CD14-positive monocyte (primary cell): ENCODE measurements around the gene FRAS1. TPM values are rescaled to one million over a fixed set of nuclear protein-coding genes. Genes with fewer than 3 reads are reported as not detected.

ENCODE experiments used
- DNase-seq, 3 donors: peaks; one replicate each; pipeline ENCODE4 v3.0.0-alpha.2; 2011 to 2022
- H2AFZ ChIP-seq: 2 replicates; pipeline ENCODE4 v1.6.0; 2012; ENCODE audit warnings: mild to moderate bottlenecking, low read depth, low read length, inconsistent platforms; ENCODE audit not compliant: insufficient read depth, poor library complexity, severe bottlenecking
- H3K27ac ChIP-seq, 2 donors: 1 replicate in 1 of 2; 2 replicates in 1 of 2; pipeline ENCODE4 v1.5.1; 2012 to 2013; ENCODE audit warnings: low read length in 2 of 2, control low read depth in 1 of 2, inconsistent platforms in 1 of 2, low read depth in 1 of 2, mild to moderate bottlenecking in 1 of 2
- H3K27me3 ChIP-seq, 2 donors: one replicate each; pipeline versions ENCODE4 v1.6.0 to v1.6.1; 2011 to 2013; ENCODE audit warnings: low read length in 2 of 2; ENCODE audit not compliant: control insufficient read depth in 2 of 2, insufficient read depth in 2 of 2
- H3K36me3 ChIP-seq, 2 donors: replicated peaks in 1 of 2; 1 replicate in 1 of 2; 2 replicates in 1 of 2; pipeline versions ENCODE4 v1.5.1 to v1.6.1; 2012 to 2013; ENCODE audit warnings: low read length in 2 of 2, control low read depth in 1 of 2, inconsistent platforms in 1 of 2, mild to moderate bottlenecking in 1 of 2; ENCODE audit not compliant: insufficient read depth in 2 of 2, control insufficient read depth in 1 of 2
- H3K4me1 ChIP-seq, 2 donors: 1 replicate in 1 of 2; 2 replicates in 1 of 2; pipeline versions ENCODE4 v1.5.1 to v1.6.1; 2012 to 2013; ENCODE audit warnings: low read length in 2 of 2, control low read depth in 1 of 2, inconsistent platforms in 1 of 2, mild to moderate bottlenecking in 1 of 2, moderate library complexity in 1 of 2; ENCODE audit not compliant: insufficient read depth in 2 of 2, control insufficient read depth in 1 of 2
- H3K4me2 ChIP-seq: replicated peaks from 2 replicates; pipeline ENCODE3; 2012; ENCODE audit warnings: low read length, moderate library complexity, mild to moderate bottlenecking; ENCODE audit not compliant: poor library complexity, severe bottlenecking; ENCODE audit errors: extremely low read depth
- H3K4me3 ChIP-seq, 3 experiments: fragments of 200-600 bp in 1 of 3; sonication (generic) in 1 of 3; replicated peaks in 1 of 3; 1 replicate in 2 of 3; 2 replicates in 1 of 3; pipeline ENCODE4 v1.5.1; 2011 to 2013; ENCODE audit warnings: low read length in 3 of 3, mild to moderate bottlenecking in 3 of 3, control low read depth in 2 of 3, low read depth in 2 of 3, inconsistent platforms in 1 of 3, moderate library complexity in 1 of 3
- H3K79me2 ChIP-seq: 2 replicates; pipeline ENCODE4 v1.6.0; 2012; ENCODE audit warnings: mild to moderate bottlenecking, control low read depth, inconsistent platforms, low read length, moderate library complexity; ENCODE audit not compliant: insufficient read depth
- H3K9ac ChIP-seq: 2 replicates; pipeline ENCODE4 v1.6.0; 2017; ENCODE audit warnings: low read length, mild to moderate bottlenecking; ENCODE audit not compliant: insufficient read depth, poor library complexity, severe bottlenecking
- H3K9me3 ChIP-seq, 2 donors: replicated peaks in 1 of 2; 1 replicate in 1 of 2; 2 replicates in 1 of 2; pipeline versions ENCODE4 v1.5.1 to v1.6.1; 2012 to 2013; ENCODE audit warnings: low read length in 2 of 2, control low read depth in 1 of 2; ENCODE audit not compliant: control insufficient read depth in 1 of 2, insufficient read depth in 1 of 2
- H4K20me1 ChIP-seq: 2 replicates; pipeline ENCODE4 v1.6.0; 2012; ENCODE audit warnings: mild to moderate bottlenecking, low read length, control low read depth, moderate library complexity; ENCODE audit not compliant: insufficient read depth
- H3K27ac Mint-ChIP-seq, 7 donors: one replicate each; pipeline ENCODE4 v1.8.0; 2020; ENCODE audit warnings: mild to moderate bottlenecking in 7 of 7, mixed read lengths in 7 of 7, moderate library complexity in 6 of 7, inconsistent platforms in 2 of 7
- H3K27me3 Mint-ChIP-seq, 3 donors: one replicate each; pipeline ENCODE4 v1.8.0; 2021 to 2022; ENCODE audit warnings: low read depth in 3 of 3, mild to moderate bottlenecking in 3 of 3, mixed read lengths in 3 of 3, moderate library complexity in 3 of 3, inconsistent platforms in 1 of 3
- H3K36me3 Mint-ChIP-seq, 2 donors: one replicate each; pipeline ENCODE4 v1.8.0; 2020; ENCODE audit warnings: mixed read lengths in 2 of 2, inconsistent platforms in 1 of 2, mild to moderate bottlenecking in 1 of 2
- H3K4me1 Mint-ChIP-seq: one replicate; pipeline ENCODE4 v1.8.0; 2020; ENCODE audit warnings: mild to moderate bottlenecking, mixed read lengths
- H3K4me3 Mint-ChIP-seq, 2 donors: one replicate each; pipeline ENCODE4 v1.8.0; 2020; ENCODE audit warnings: mild to moderate bottlenecking in 2 of 2, mixed read lengths in 2 of 2, moderate library complexity in 1 of 2
- H3K9me3 Mint-ChIP-seq, 7 donors: one replicate each; pipeline ENCODE4 v1.8.0; 2020 to 2022; ENCODE audit warnings: mixed read lengths in 7 of 7, mild to moderate bottlenecking in 6 of 7, moderate library complexity in 6 of 7, inconsistent platforms in 2 of 7
- CTCF ChIP-seq: fragments of 200-600 bp; IDR thresholded peaks from one replicate; pipeline ENCODE4 v1.8.0; 2022; ENCODE audit warnings: antibody characterized with exemption, mild to moderate bottlenecking
- WGBS: methylation state at CpG from one replicate; pipeline ENCODE4 v1.1.5; 2013; ENCODE audit warnings: missing lambda C conversion rate; ENCODE audit not compliant: insufficient coverage; 5-methylcytosine and 5-hydroxymethylcytosine counted together
- intact Hi-C, 2 donors: fragments of 100-400 bp; cut with micrococcal nuclease; formaldehyde crosslinking; loops; one replicate each; pipeline versions ENCODE4 v1.15.0 to v1.15.1; 2023
- polyA plus RNA-seq, 3 donors: library from polyadenylated mRNA; depleted of rRNA in 1 of 3; unstranded in 2 of 3; stranded (reverse) in 1 of 3; fragments of 300-500 nt in 2 of 3; fragments of >200 nt in 1 of 3; fragmentation: Illumina TruSeq in 2 of 3; gene quantifications; 1 replicate in 2 of 3; 2 replicates in 1 of 3; pipeline ENCODE4 v1.2.3, GENCODE V29; 2012 to 2021

Gene FRAS1
- polyA plus RNA-seq, 3 donors = not detected

- H3K36me3 Mint-ChIP-seq = no peaks in the 10 kb centered on the region
- 90% methylated on average over 2 of the region's 4 CpGs for WGBS
- H3K4me2 ChIP-seq = no peak overlapping the region
- no peak overlapping the region for H3K4me3 Mint-ChIP-seq
- intact Hi-C loops = no loop called here
- no peaks in the 10 kb centered on the region for H3K4me1 Mint-ChIP-seq
- no peak for TF ChIP-seq CTCF
- no peak overlapping the region for H3K9ac ChIP-seq
- no peak overlapping the region for H3K4me3 ChIP-seq
- H3K9me3 Mint-ChIP-seq = peaks cover 0 to 1% (median 0%) of the 10 kb centered on the region in 7 donors
- no peaks in the 10 kb centered on the region for H3K36me3 ChIP-seq
- no peaks in the 10 kb centered on the region for H3K4me1 ChIP-seq
- H3K27ac ChIP-seq = no peak overlapping the region
- H3K9me3 ChIP-seq = no peaks in the 10 kb centered on the region
- no peak for DNase-seq
- H4K20me1 ChIP-seq = no peaks in the 10 kb centered on the region
- no peaks in the 10 kb centered on the region for H3K79me2 ChIP-seq
- no peak overlapping the region for H2AFZ ChIP-seq
- no peaks in the 10 kb centered on the region for H3K27me3 ChIP-seq
- H3K27me3 Mint-ChIP-seq = peaks cover 0 to 2% (median 2%) of the 10 kb centered on the region in 3 donors
- no peak overlapping the region for H3K27ac Mint-ChIP-seq
Observed at GRCh38 chr4:78562687-78563086, 505.6 kb downstream of the FRAS1 start.

GRCh38 chr4:78565971-78566372 lies 508.8 kb downstream of the FRAS1 start:
- no peak overlapping the region for H3K4me2 ChIP-seq
- H3K27ac Mint-ChIP-seq = no peak overlapping the region
- H3K9me3 Mint-ChIP-seq = peaks cover 0 to 1% (median 0%) of the 10 kb centered on the region in 7 donors
- no peak for DNase-seq
- H3K27ac ChIP-seq = no peak overlapping the region
- H3K4me1 Mint-ChIP-seq = no peaks in the 10 kb centered on the region
- peaks cover 0 to 2% (median 2%) of the 10 kb centered on the region in 3 donors for H3K27me3 Mint-ChIP-seq
- WGBS = no CpG with 5 or more reads among the region's 2 CpGs
- no peaks in the 10 kb centered on the region for H3K4me1 ChIP-seq
- no peaks in the 10 kb centered on the region for H3K79me2 ChIP-seq
- H3K9me3 ChIP-seq = no peaks in the 10 kb centered on the region
- no peaks in the 10 kb centered on the region for H4K20me1 ChIP-seq
- no peak overlapping the region for H3K4me3 Mint-ChIP-seq
- no peak overlapping the region for H3K9ac ChIP-seq
- intact Hi-C loops = no loop called here
- H3K27me3 ChIP-seq = no peaks in the 10 kb centered on the region
- no peak for TF ChIP-seq CTCF
- no peaks in the 10 kb centered on the region for H3K36me3 ChIP-seq
- H2AFZ ChIP-seq = no peak overlapping the region
- H3K36me3 Mint-ChIP-seq = no peaks in the 10 kb centered on the region
- H3K4me3 ChIP-seq = no peak overlapping the region
